ENCODE data around the gene KCNIP3.

DNA sequence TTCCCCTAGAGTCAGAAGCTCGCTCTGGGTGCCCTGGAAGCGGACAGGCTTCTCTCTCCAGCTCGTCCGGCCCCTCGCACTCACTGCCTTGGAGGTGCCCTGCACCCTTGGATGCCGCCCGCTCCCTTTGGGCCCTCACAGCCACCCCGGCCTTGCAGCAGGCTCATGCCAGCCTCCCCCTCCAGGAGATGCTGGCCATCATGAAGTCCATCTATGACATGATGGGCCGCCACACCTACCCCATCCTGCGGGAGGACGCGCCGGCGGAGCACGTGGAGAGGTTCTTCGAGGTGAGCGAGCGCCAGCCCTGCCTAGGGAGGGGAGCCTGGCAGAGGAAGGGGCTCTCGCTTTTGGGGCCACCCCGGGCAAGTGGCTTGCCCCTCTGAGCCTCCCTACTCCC lies 85.0 kb downstream of the KCNIP3 start:
- no peak for TF ChIP-seq HMG20A (CRISPR knock-in tag; conservative IDR thresholded peaks at IDR 0.05)
- TF ChIP-seq MXI1 (IDR thresholded peaks at IDR 0.05; ENCODE audit: low read depth, low read length) = no peak
- TF ChIP-seq TAF1 (IDR thresholded peaks at IDR 0.05; ENCODE audit: control insufficient read depth, extremely low read depth, insufficient read depth, low read length, severe bottlenecking) = no peak
- TF ChIP-seq, protein P1, sequence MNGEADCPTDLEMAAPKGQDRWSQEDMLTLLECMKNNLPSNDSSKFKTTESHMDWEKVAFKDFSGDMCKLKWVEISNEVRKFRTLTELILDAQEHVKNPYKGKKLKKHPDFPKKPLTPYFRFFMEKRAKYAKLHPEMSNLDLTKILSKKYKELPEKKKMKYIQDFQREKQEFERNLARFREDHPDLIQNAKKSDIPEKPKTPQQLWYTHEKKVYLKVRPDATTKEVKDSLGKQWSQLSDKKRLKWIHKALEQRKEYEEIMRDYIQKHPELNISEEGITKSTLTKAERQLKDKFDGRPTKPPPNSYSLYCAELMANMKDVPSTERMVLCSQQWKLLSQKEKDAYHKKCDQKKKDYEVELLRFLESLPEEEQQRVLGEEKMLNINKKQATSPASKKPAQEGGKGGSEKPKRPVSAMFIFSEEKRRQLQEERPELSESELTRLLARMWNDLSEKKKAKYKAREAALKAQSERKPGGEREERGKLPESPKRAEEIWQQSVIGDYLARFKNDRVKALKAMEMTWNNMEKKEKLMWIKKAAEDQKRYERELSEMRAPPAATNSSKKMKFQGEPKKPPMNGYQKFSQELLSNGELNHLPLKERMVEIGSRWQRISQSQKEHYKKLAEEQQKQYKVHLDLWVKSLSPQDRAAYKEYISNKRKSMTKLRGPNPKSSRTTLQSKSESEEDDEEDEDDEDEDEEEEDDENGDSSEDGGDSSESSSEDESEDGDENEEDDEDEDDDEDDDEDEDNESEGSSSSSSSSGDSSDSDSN (IDR thresholded peaks at IDR 0.05; ENCODE audit: borderline replicate concordance in 1 of 2, low read depth in 2 of 2, low read length in 2 of 2) = no peak
- TF ChIP-seq, protein P2, sequence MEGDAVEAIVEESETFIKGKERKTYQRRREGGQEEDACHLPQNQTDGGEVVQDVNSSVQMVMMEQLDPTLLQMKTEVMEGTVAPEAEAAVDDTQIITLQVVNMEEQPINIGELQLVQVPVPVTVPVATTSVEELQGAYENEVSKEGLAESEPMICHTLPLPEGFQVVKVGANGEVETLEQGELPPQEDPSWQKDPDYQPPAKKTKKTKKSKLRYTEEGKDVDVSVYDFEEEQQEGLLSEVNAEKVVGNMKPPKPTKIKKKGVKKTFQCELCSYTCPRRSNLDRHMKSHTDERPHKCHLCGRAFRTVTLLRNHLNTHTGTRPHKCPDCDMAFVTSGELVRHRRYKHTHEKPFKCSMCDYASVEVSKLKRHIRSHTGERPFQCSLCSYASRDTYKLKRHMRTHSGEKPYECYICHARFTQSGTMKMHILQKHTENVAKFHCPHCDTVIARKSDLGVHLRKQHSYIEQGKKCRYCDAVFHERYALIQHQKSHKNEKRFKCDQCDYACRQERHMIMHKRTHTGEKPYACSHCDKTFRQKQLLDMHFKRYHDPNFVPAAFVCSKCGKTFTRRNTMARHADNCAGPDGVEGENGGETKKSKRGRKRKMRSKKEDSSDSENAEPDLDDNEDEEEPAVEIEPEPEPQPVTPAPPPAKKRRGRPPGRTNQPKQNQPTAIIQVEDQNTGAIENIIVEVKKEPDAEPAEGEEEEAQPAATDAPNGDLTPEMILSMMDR (IDR thresholded peaks at IDR 0.05 in 2 of 3, conservative IDR thresholded peaks at IDR 0.05 in 1 of 3; ENCODE audit: insufficient read depth in 2 of 3, low read depth in 1 of 3, low read length in 3 of 3) = no peak
- TF ChIP-seq RNF2 (IDR thresholded peaks at IDR 0.05) = no peak
- TF ChIP-seq PML (IDR thresholded peaks at IDR 0.05; ENCODE audit: low read length) = no peak

All from K562 (cell line).